Hepatic stellate cell (primary cell): Measurements from ENCODE around the gene CERT1.

Experiments
- DNase-seq: peaks from one replicate; pipeline ENCODE4 v3.0.0; 2011; ENCODE audit warnings: low spot score

CERT1 gene

DNA sequence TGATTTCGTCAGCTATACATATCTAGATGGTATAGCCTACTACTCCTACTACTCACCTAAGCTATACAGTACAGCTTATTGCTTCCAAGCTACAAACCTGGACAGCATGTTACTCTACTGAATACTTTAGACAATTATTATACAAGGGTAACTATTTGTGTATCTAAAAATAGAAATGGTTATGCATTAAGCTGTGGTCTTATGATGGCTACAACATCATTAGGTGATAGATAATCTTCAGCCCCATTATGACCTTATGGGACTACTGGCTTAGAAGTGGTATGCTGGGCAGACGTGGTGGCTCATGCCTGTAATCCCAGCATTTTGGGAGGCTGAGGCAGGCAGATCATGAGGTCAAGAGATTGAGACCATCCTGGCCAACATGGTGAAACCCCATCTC, 40.2 kb downstream of the CERT1 start:
- no peak for DNase-seq

DNA sequence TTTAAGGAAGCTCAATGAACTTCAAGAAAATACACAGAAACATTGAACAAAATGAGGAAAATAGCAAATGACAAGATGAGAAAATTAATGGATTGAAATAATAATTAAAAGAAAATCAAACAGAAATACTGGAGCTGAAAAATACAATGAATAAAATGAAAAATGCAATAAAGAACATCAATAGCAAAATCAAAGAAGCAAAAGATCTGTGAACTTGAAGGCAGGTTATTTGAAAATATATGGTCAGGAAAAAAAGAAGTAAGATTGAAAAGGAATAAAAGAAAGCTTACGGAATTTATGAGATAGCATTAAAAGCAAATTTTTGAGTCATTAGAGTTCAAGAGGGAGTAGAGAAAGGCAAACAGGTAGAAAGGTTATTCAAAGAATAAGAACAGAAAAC, 42.4 kb downstream of the CERT1 start:
- DNase-seq, result no peak

DNA sequence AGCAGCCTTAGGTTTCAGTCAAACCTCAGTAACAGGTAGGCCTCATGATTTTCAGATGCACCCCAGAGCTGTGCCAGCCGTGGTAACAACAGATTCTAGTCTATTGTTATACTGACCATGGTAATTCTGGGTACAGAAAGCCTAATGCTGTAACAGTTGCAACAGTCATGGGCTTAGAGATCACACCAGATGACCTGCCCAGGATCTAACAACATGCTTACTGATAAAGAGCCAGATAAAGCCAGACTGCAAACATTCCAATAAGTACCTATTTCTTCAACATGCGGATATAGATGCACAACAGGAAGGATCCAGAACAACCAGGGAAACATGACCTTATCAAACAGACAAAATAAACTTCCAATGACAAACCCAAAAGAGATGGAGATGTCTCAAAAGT, 42.8 kb downstream of the CERT1 start:
- no peak for DNase-seq

DNA sequence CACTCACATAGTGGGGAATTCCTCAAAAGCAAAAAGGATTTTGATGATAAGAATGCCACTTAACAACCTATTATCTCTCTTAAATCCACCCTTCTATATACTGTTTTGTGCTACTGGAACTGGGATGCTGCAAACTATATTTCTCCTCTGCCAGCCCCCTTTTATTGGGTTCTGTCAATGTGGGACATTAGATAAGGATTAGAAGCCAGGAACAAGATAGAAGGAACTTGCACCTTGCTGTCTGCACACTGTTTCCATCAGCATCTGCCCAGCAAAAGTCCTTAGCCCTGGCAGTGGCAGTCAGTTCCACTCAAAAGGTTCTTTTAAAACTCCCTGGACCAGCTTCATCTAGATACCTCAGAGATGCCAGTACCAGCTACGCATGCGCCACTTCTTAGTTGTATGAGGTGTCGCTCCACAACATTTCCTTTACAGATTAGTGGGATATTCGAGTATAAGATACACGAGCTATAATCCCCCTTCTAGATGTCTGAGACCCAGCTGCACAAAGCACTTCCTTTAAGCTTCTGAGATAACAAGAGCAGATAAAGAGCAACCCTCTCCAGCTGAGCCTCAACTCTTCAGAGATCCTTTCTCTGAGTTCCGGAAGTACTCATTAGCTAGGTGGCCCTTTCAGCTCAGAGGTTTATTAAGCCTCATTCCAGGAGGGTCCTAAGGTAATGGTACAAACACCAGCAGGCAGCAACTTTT, 45.3 kb downstream of the CERT1 start:
- no peak for DNase-seq

DNA sequence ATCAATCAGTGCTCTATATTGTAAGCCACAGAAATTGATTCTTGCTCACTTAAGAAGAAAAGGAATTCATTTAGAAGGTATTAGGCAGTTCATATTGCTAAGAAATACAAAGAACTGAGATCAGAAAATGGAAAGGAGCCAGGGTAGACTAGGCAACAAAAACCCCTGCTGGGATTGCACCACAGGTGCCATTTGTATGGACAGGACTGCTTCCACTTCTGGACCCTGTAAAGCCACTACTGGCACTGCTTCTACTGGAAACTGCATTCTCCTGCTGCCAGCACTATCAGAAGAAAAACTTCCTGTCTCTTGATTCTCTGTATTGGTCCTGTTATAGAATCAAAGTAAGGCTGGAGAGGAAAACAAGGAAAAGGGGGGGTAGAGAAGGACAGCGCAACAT, 45.9 kb downstream of the CERT1 start:
- no peak for DNase-seq

DNA sequence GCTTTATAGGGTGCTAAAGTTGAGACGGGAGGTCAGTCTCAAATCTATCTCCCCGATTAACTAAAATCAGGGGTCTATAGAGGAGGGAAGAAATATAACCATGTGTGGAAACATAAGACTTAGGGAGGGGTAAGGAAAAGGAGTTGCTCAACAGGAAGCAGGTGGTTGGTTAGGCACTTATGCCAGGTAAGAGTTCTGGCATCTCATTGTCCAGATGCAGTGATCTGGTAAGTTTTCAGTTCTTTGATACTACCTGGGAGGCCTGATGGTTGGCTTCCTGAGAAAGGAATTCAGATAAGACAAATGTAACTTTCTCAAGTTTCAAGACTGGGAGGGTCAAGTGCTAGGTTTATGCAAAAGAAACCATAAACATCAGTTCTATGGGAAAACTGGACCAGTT, 47.7 kb downstream of the CERT1 start:
- DNase-seq, result no peak

DNA sequence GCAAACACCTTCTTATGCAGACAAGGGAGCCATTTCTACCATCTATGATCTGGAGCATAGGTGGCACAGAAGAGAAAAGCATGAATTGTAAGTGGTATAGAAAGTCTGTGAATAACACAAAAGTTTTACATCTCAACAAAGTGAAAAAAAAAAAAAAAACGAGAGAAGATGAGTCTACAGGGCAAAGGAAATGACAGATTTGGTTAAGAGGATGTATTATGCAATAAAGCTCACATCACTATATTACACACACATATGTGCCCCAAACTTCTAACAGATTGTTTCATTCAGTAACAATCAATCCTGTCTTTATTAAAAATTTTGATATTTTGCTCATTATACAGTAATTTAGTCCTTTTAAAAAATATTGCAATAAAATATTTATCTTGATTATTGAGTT, 49.8 kb downstream of the CERT1 start:
- DNase-seq, result no peak

DNA sequence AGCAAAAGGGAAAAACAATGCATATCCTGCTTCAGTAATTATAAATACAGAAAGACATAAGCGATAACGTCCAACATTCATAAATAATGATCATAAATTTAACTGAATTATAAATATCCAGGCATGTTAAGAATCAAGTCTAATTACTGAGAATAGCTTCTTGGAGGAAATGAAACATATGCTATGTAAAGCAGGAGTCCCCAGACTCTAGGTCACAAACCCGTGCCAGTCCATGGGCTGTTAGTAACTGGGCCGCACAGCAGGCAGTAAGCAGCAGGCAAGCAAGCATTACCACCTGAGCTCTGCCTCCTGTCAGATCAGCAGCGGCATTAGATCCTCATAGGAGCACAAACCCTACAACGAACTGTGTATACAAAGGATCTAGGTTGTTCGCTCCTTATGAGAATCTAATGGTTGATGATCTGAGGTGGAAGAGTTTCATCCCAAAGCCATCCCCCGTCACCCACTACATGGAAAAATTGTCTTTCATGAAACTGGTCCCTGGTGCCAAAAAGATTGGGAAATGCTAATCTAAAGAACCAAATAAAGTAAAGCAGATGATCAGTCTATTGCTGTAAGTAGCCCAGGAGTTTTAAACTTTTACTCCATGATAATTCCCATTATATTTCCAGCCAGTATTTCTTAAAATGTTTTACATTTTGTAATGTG, 50.4 kb downstream of the CERT1 start:
- no peak for DNase-seq

DNA sequence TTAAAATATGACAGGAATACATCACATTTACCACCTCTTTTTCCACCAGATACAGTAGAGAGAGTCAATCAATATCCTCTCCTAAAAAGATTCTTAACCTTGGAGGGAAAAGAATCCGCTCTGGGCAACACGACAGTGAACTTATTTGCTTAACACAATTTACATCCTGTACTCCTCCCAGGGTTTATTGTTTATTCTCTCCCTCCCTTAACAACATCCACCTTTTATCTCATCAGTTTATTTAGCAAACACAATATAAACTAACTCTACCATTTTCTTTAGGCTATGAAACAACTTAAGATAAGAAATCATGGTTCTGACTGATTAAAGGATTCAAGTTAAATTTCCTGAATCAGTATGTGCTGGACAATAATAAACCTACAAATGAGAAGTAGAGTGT, 50.9 kb downstream of the CERT1 start:
- no peak for DNase-seq

DNA sequence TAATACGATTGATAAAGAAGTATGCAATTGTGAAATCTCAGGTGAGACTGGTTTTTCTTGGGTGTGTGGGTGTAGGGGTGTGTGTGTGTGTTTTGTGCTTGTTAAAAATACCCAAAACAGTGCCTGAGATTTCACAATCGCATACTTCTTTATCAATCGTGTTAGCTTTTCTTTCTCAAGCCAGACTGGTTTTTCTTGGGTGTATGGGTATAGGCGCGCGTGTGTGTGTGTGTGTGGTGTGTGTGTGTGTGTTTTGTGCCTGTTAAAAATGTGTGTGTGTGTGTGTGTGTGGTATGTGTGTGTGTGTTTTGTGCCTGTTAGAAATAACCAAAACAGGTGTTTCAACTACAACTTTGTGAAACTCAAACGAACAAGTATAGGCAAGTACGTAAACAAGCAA, 53.7 kb downstream of the CERT1 start:
- no peak for DNase-seq

DNA sequence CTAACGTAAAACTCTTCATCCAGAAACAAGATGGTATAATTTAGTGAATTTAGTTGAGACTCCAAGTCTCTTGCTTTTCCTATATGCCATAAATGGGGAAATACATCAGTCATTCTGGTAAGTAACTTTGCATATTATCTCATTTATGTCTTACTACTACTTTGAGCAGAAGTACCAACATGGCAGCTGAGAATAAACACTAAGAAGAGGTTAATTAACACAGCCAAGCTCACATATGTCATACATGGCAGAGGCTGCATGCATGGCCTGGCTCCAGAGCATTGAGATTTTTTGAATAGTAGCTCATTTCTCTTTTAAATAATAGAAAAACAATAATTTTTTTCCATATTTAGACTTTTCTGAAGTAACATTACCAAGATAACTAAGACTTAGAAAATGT, 54.3 kb downstream of the CERT1 start:
- DNase-seq, result no peak

DNA sequence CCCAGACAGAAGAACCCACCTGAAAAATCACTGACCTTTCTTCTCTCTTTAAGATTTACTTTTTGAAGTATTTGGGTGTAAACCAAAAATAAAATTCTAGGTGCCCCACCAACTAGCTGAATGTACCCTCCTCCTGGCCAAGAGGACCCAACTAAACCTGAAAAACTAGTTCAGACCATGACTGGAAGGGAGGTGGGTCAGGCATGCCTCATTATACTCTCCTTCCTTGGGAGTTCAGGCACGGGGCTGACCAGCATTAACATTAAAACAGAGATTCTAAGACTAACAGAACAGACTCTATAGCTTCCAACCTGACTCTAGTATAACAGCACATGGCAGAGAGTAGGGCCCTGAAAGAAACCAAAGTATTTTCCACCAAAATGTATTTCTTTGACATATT, 61.4 kb downstream of the CERT1 start:
- no peak for DNase-seq

DNA sequence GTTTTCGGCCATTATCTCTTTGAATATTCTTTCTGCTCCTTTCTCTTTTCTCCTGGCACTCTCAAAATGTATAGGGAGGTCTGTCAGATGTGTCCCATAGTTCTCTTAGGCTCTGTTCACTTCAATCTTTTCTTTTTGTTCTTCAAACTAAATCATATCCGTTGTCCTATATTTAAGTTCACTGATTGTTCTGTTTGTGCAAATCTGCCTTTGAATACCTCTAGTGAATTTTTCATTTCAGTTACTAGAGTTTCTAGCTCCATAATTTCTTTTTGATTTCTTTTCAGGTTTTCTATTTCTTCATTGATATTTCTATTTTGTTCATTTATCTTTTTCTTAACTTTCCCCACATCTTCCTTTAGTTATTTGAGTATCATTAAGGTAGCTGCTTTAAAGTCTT, 65.4 kb downstream of the CERT1 start:
- DNase-seq, result no peak

DNA sequence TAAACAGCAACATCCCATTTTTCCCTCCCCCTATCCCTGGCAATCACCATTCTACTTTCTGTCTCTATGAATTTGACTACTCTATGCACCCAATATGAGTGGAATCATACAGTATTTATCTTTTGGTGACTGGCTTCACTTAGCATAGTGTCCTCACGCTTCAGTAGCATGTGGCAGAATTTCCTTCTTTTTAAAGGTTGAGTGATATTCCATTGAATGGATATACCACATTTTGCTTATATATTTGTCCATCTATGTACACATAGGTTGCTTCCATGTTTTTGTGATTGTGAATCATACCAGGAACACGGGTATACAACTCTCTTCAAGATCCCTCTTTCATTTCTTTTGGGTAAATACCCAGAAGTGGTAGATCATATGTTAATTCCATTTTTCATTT, 69.9 kb downstream of the CERT1 start:
- DNase-seq, result no peak

DNA sequence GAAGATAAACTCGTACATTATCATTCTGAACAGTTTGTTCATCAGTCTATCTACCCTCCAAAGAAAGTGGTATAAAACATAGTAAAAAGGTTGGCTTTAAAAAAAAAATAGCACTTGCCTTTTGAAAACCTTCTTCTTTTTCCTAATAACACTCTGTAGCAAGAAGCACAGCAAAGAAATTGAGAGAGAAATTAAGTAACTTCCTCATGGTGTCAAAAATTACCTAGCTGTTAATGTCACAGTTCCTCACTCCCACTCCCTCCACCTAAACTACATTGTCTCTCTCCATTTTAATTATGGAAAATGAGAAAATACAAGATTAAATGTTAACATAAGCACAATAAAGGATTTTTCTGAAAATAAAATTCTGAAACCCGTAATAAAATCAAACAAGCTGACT, 72.2 kb downstream of the CERT1 start:
- DNase-seq, result no peak

DNA sequence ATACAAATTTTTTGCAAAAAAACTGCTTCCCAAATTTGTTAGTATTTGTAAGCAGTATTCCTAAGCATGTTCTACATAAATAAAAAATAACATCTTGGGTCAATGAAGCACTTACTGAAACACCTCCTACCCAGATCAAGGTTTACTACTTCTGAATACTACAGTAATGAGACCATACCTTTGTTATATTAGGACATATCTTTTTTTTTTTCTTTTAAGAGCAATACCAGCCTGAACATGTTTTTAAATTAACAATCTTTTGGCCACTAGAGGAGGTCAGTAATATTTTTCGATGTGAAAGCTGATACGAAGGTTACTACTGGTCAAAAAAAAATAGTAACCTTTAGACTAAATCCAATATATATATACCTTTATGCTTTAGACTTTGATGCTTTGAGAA, 72.7 kb downstream of the CERT1 start:
- no peak for DNase-seq

DNA sequence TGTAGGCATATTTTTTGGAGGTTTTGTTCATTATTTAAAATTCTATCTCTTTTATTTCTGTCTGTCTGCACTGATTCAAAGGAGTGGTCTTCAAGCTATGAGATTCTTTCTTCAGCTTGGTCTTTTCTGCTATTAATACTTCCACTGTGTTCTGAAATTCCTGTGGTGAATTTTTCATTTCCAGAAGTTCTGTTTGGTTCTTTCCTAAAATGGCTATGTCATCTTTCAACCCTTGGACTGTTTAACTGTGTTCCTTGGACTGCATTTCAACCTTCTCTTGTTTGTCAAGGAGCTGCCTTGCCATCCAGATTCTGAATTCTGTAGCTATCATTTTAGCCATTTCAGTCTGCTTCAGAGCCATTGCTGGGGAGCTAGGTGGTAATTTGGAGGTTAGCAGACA, 76.3 kb downstream of the CERT1 start:
- DNase-seq, result no peak

DNA sequence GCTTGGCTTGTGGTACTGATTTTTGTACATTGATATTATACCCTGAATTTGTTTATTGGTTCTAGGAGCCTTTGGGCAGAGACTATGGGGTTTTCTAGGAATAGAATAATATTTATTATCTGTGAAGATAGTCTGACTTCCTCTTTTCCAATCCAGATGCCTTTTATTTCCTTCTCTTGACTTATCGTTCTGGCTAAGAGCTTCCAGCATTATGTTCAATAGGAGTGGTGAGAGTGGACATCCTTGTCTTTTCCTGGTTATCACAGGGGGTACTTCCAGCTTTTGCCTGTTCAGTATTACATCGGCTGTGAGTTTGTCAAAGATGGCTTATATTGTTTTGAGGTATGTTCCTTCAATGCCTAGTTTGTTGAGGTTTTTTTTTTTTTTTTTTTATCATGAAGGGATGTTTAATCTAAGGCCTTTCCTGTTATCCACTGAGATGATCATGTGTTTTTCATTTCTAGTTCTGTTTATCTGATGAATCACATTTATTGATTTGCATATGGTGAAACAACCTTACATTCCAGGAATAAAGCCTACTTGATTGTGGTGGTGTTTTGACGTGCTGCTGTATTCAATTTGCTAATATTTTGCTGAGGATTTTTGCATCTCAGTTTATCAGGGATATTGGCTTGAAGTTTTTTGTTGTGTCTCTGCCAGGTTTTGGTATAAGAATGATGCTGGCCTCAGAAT, 77.5 kb downstream of the CERT1 start:
- no peak for DNase-seq

DNA sequence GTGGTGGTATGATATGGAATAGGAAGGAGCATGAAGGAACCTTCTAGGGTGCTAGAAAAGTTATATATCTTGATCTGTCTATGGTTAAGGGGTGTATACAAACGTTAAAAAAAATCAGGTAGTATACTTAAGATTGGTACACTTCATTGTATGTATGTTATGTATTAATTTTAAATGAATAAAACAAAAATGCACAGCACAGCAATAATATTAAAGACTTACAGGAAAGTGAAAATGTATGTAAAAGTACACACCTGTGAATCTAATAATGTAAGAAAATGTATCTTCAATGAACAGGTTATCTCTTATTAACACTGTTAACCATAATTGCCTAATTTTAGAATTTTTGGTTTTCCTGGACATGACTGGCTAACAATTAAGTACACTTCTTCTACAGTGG, 97.2 kb downstream of the CERT1 start:
- no peak for DNase-seq

DNA sequence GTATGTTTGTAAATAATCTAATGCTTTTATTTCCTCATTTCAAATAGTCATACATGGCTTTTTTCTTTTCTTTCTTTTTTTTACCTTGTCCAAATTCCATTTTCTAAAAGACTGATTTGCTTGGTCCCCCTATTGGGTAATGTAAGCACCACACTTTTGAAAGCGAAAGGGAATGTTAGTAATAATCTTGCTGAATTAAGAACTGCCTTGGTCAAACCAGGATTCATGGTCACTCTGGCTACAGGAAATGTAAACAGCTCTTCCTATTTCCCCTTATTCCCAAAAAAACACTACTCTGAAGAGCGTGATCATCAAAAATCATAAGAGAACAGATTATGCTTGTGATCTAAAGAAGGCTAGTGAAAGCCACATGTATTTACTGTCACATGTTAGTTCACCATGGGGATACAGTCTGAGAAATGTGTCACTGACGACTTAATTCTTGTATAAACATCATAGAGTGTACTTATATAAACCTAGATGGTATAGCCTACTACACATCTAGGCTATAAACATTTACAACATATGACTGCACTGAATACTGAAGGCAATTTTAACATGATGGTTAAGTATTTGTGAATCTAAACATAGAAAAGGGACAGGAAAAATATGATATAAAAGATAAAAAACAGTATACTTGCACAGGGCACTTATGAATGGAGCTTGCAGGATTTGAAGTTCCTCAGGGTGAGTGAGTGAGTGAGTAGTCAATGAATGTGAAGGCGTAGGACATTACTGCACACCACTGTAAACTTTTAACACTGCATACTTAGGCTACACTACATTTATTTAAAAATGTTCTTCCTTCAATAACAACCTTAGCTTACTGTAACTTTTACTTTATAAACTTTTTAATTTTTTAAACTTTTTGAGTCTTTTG, 99.1 kb downstream of the CERT1 start:
- peak; percentile 2 for DNase-seq

DNA sequence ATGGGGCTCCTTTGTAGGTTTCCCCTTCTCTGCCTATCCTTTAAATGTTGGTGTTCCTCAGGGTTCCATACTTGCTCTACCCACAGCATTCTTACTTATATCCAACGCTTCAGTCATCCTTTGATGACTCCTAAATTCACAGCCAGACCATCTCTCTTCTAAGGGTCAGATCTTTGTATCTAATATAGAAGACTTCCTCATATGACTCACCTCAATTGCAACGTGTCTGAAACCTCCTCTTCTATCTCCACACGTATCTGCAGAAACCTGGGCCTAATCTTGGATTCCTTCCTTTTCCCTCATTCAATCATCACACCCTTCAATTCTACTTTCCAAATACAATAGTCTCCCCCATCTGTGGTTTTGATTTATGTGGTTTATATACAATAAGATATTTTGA, 106.1 kb downstream of the CERT1 start:
- DNase-seq, result no peak

DNA sequence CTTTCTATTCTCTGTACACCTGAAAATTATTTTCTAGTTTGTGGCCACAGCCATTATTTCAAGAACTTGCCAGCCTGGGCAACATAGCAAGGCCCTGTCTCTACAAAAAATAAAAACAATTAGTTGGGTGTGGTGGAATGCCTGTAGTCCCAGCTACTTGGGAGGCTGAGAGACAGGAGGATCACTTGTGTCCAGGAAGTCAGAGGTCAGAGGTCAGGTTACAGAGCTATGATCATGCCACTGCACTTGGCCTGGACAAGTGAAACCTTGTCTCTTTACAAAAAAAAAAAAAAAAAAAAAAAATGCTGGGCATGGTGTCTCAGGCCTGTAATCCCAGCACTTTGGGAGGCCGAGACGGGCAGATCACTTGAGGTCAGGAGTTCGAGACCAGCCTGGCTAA, 116.2 kb downstream of the CERT1 start:
- no peak for DNase-seq

DNA sequence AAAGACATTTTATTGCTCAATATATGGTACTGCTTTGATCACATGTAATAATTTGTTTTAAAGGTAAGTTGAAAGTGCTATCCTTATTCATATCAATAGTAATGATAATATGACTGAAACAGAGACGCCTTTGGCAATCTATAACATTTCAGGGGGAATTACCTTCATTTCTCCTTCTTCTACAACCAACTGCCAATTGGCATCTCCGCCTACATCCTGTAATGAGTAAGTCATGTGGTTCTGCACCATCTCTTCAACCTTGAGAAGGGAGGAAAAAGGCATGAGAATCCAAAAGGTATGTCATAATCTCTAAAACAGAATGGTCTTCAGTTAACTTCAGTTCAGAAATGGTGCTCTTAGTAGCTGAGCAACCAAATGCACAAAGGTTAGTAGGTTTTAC, 122.0 kb downstream of the CERT1 start:
- no peak for DNase-seq
